GM23338 (cell line): ENCODE results near the gene PERM1.

ENCODE experiments used
- CTCF ChIP-seq, 2 experiments: fragments of 200-600 bp in 1 of 2; sonication (generic) in 1 of 2; conservative IDR thresholded peaks; 2 replicates each; pipeline versions ENCODE4 v1.5.1 to v1.6.1; 2016 to 2017; ENCODE audit warnings: antibody characterized with exemption in 2 of 2, low read depth in 2 of 2, mild to moderate bottlenecking in 2 of 2, moderate library complexity in 1 of 2
- EZH2 ChIP-seq: fragments of 200-600 bp; sonication (generic); IDR thresholded peaks from one replicate; pipeline ENCODE4 v1.8.0; 2017; ENCODE audit warnings: antibody characterized with exemption, mild to moderate bottlenecking, low read depth; ENCODE audit not compliant: unreplicated experiment
- EZH2phosphoT487 ChIP-seq: fragments of 200-600 bp; sonication (generic); IDR thresholded peaks from one replicate; pipeline ENCODE4 v1.8.1; 2018; ENCODE audit warnings: antibody characterized with exemption; ENCODE audit not compliant: unreplicated experiment
- JUNB ChIP-seq: IDR thresholded peaks from one replicate; pipeline ENCODE4 v1.6.1; 2016; ENCODE audit warnings: antibody characterized with exemption; ENCODE audit not compliant: unreplicated experiment
- ZNF331 ChIP-seq: fragments of 250-450 bp; sonication (Bioruptor Pico); IDR thresholded peaks from 2 replicates; pipeline ENCODE4 v1.5.0; 2020; ENCODE audit warnings: low read depth, mild to moderate bottlenecking, moderate library complexity

- TF ChIP-seq CTCF (conservative IDR thresholded peaks at IDR 0.05; ENCODE audit: low read depth in 2 of 2) = peak; percentile 57 to 75
- TF ChIP-seq EZH2phosphoT487 = no peak
- TF ChIP-seq ZNF331 = no peak
- TF ChIP-seq EZH2 = no peak
- no peak for TF ChIP-seq JUNB
Measured at GRCh38 chr1:951364-951763, 30.5 kb downstream of the PERM1 start.
